ENCODE data around the gene FGF8.

GRCh38 chr10:101767966-101768790 lies 7.7 kb downstream of the FGF8 start:
- TF ChIP-seq CTCF (IDR thresholded peaks at IDR 0.05; ENCODE audit: low read depth, low read length) (no peak), EZH2phosphoT487 (IDR thresholded peaks at IDR 0.05; ENCODE audit: low read depth) (no peak)
